GM18907 (cell line): ENCODE data around the gene NAA25.

Experiments used
- ATAC-seq: cut with Tn5 transposase; IDR thresholded peaks from one replicate; pipeline ENCODE4 v1.9.1; 2021; ENCODE audit warnings: mild to moderate bottlenecking, moderate library complexity; ENCODE audit not compliant: unreplicated experiment

The NAA25 gene

DNA sequence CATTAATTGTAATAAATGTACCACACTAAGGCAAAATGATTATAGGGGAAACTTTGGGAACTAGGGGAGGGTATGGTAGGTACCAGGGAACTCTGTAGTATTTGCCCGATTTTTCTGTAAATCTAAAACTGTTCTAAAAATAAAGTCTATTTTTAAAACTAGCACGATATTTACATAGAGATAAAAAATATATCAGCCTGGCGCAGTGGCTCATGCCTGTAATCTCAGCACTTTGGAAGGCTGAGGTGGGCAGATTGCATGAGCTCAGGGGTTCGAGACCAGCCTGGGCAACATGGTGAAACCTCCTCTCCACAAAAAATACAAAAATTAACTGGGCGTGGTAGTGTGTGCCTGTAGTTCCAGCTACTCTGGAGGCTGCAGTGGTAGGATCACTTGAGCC is 128.0 kb downstream of the NAA25 start:
- ATAC-seq: no peak

DNA sequence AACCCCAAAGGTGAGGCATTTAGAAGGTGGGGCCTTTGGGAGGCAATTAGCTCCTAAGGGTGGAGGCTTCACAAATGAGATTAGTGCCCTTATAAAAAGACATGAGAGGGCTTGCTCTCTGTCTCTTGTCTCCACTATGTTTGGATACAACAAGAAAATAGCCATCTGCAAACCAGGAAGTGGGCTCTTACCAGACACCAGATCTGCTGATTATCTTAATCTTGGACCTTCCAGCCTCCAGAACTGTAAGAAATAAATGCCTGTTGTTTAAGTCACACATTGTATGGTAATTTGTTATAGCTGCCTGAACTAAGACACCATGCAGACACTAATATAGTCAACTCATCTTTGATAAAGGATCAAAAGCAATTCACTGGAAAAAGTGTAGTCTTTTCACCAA is 130.0 kb downstream of the NAA25 start:
- ATAC-seq: no peak

DNA sequence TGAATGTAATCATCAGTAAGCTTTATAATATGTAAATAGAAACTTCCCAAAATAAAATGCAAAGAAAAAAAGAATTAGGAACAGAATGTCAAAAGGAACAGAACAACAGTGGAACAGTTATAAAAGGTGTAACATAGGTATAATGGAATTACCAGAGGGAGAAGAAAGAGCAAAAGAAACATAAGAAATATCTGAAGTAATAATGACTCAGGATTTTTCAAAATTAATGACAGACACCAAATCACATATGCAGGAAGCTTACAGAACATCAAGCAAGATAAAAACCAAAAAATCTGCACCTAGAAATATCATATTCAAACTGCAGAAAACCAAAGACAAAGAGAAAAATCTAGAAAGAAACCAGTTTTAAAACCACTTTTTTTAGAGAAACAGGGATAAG is 131.7 kb downstream of the NAA25 start:
- ATAC-seq: no peak
